A673 (cell line): ENCODE measurements around the gene ETS2. TPM values are rescaled to one million over a fixed set of nuclear protein-coding genes. Genes with fewer than 3 reads are reported as not detected.

Experiments
- BruUV-seq: library from RNA; stranded (reverse); fragments of 400-500 nt; replicated peaks from 2 replicates; lab custom pipeline; 2021; lab: Mats Ljungman, UMichigan
- CTCF ChIA-PET: fragments of 300-600 bp; sonication (Branson Sonifier 250); formaldehyde crosslinking; loops from one replicate; lab custom pipeline; 2022; ENCODE audit warnings: antibody characterized with exemption; lab: Charles Lee
- POLR2A ChIA-PET: fragments of 300-600 bp; sonication (Branson Sonifier 250); formaldehyde crosslinking; loops from one replicate; lab custom pipeline; 2022; ENCODE audit warnings: antibody characterized with exemption; ENCODE audit not compliant: low non-redundant PET; lab: Charles Lee
- DNase-seq: peaks from one replicate; pipeline ENCODE4 v3.0.0-alpha.2; 2015; ENCODE audit warnings: low spot score
- H3K27ac ChIP-seq: fragments of 200-600 bp; sonication (generic); 2 replicates; pipeline ENCODE4 v1.5.1; 2016; ENCODE audit warnings: mixed run types, low read depth, mild to moderate bottlenecking, mixed read lengths, antibody characterized with exemption, low read length; ENCODE audit not compliant: poor library complexity, severe bottlenecking
- H3K27me3 ChIP-seq: fragments of 200-600 bp; sonication (generic); replicated peaks from 2 replicates; pipeline ENCODE4 v1.6.1; 2017; ENCODE audit warnings: mixed run types, low read depth, mild to moderate bottlenecking, mixed read lengths, antibody characterized with exemption, low read length; ENCODE audit not compliant: insufficient read depth, poor library complexity
- H3K36me3 ChIP-seq: fragments of 200-600 bp; sonication (generic); 2 replicates; pipeline ENCODE4 v1.6.1; 2016; ENCODE audit warnings: mixed run types, mild to moderate bottlenecking, mixed read lengths, antibody characterized with exemption, low read length; ENCODE audit not compliant: insufficient read depth, poor library complexity, severe bottlenecking
- H3K4me1 ChIP-seq: fragments of 200-600 bp; sonication (generic); 2 replicates; pipeline ENCODE4 v1.6.1; 2017; ENCODE audit warnings: mixed run types, mild to moderate bottlenecking, mixed read lengths, antibody characterized with exemption, low read length; ENCODE audit not compliant: insufficient read depth, poor library complexity, severe bottlenecking
- H3K4me3 ChIP-seq: fragments of 200-600 bp; sonication (generic); 2 replicates; pipeline ENCODE4 v1.5.1; 2016; ENCODE audit warnings: low read depth, mixed run types, mild to moderate bottlenecking, mixed read lengths, low read length; ENCODE audit not compliant: poor library complexity, severe bottlenecking
- H3K9me3 ChIP-seq: fragments of 200-600 bp; sonication (generic); 2 replicates; pipeline ENCODE4 v1.6.1; 2016; ENCODE audit warnings: mixed run types, low read depth, mild to moderate bottlenecking, mixed read lengths, antibody characterized with exemption, low read length; ENCODE audit not compliant: poor library complexity, severe bottlenecking
- EZH2 ChIP-seq: fragments of 200-600 bp; sonication (generic); IDR thresholded peaks from 2 replicates; pipeline ENCODE4 v1.6.1; 2017; ENCODE audit warnings: borderline replicate concordance, low read depth, mild to moderate bottlenecking, mixed read lengths, antibody characterized with exemption, low read length; ENCODE audit not compliant: poor library complexity, severe bottlenecking
- intact Hi-C: fragments of 100-400 bp; cut with micrococcal nuclease; formaldehyde crosslinking; loops from one replicate; pipeline ENCODE4 v1.10.0; 2022; ENCODE audit not compliant: unreplicated experiment
- total RNA-seq: library from RNA; stranded (reverse); gene quantifications from 2 replicates; pipeline ENCODE4 v1.2.3, GENCODE V29; 2021
- TF ChIP-seq, protein P1 (sequence below): fragments of 300-800, 200-600 bp; sonication (generic); conservative IDR thresholded peaks from 2 replicates; pipeline ENCODE4 v1.5.1; 2017; ENCODE audit warnings: low read depth, mild to moderate bottlenecking, antibody characterized with exemption, low read length, moderate library complexity, mixed read lengths

Gene ETS2
- total RNA-seq, 1 experiment from 2014 or later: 45.6 TPM

DNA sequence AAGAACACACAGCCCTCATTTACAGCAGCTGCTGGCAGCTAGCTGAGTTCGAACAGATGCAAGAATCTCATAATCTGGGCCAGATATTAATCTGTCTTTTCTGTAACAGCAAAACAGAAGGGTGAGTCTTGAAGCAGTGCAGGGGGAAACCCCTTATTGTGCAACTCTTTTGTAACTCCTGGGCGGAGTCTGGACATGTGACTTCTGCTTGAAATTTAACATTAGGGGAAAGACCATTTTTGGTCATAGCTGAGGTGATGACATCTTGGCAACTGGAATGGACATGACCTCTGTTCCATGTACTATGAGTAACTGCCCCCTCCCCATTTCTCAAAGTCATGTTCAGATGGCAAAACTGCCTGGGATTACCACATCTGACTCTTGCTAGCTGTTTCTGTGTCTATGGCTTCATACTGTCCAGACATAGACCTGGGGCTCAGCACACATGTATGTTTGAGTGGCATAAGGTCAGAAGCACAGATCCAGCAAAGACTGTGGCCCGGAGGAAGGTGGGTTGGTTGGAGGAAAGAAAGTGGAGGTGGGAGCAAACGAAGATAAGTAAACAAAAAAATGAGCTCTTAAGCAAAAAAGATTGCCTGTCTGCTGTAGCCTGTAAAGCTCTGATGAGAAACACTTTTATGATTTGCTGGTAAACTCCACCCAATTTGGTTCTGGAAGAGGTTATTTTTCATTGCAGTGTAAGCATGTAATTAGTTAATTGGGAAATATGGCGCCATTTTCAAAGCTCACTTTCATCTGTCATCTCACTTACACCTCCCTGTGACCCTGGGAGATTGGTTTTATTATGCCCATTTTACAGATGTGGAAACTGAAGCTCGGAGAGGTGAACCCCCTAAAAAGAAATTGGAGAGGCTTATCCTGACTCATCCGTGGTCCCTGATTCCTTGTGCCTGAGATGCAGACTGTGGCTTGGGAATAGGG lies 26.1 kb downstream of the ETS2 start:
- no peaks in the 10 kb centered on the region for H3K36me3 ChIP-seq
- peak; percentile 60 for DNase-seq
- H3K27me3 ChIP-seq: no peaks in the 10 kb centered on the region
- no peak for TF ChIP-seq EZH2
- TF ChIP-seq, protein P1, sequence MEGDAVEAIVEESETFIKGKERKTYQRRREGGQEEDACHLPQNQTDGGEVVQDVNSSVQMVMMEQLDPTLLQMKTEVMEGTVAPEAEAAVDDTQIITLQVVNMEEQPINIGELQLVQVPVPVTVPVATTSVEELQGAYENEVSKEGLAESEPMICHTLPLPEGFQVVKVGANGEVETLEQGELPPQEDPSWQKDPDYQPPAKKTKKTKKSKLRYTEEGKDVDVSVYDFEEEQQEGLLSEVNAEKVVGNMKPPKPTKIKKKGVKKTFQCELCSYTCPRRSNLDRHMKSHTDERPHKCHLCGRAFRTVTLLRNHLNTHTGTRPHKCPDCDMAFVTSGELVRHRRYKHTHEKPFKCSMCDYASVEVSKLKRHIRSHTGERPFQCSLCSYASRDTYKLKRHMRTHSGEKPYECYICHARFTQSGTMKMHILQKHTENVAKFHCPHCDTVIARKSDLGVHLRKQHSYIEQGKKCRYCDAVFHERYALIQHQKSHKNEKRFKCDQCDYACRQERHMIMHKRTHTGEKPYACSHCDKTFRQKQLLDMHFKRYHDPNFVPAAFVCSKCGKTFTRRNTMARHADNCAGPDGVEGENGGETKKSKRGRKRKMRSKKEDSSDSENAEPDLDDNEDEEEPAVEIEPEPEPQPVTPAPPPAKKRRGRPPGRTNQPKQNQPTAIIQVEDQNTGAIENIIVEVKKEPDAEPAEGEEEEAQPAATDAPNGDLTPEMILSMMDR: no peak
- peaks cover under 1% of the 10 kb centered on the region for H3K9me3 ChIP-seq
- no TSS peak for BruUV-seq
- ChIA-PET POLR2A (no interaction called here), CTCF (no interaction called here)
- H3K27ac ChIP-seq: no peak overlapping the region
- peaks cover 4% of the 10 kb centered on the region for H3K4me1 ChIP-seq
- H3K4me3 ChIP-seq: no peak overlapping the region
- intact Hi-C loops: no loop called here

DNA sequence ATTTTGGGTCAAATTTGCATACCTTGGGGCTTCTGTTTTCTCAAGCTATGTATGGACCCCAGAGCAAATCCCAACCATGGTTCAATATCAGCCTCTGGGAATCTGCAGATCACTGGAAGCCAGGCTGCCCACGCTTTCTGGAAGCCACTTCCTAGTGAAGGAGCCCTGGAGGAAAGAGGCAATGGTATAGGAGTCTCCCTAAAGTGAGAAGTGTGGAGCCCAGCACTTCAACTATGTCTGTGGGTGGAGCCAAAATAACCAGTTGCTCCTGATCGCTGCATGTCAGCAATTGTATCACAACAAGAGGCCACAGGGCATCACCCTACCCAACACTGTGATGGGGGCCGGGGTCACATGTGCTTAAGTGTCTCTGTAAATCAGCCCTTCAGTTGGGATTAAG lies 26.9 kb downstream of the ETS2 start:
- Histone ChIP-seq H3K36me3 (no peaks in the 10 kb centered on the region), H3K4me1 (peaks cover 4% of the 10 kb centered on the region), H3K9me3 (no peaks in the 10 kb centered on the region), H3K27me3 (no peaks in the 10 kb centered on the region), H3K27ac (no peak overlapping the region), H3K4me3 (no peak overlapping the region)
- CTCF ChIA-PET: no interaction called here
- TF ChIP-seq EZH2: no peak
- TF ChIP-seq, protein P1: no peak
- intact Hi-C loops: no loop called here
- no TSS peak for BruUV-seq
- DNase-seq: no peak
- POLR2A ChIA-PET: no interaction called here

DNA sequence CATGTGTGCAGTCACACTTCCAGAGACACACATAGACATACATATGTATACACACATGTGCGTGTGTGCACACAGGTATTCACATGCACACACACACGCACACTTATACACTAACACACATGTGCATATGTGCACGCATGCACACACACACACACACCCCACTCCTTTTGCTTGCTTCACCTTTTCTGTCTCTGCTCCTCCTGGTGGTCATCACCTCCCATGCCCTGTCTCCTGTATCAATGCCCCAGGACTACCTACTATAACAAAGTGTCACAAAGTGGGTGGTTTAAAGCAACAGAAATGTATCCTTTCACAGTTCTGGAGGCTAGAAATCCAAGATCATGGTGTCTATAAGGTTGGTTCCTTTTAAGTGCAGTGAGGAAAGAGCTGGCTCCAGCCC lies 27.4 kb downstream of the ETS2 start:
- BruUV-seq: no TSS peak
- Histone ChIP-seq H3K4me3 (no peak overlapping the region), H3K27ac (no peak overlapping the region), H3K36me3 (no peaks in the 10 kb centered on the region), H3K27me3 (no peaks in the 10 kb centered on the region), H3K4me1 (peaks cover 4% of the 10 kb centered on the region), H3K9me3 (no peaks in the 10 kb centered on the region)
- CTCF ChIA-PET: no interaction called here
- TF ChIP-seq, protein P1: no peak
- TF ChIP-seq EZH2: no peak
- POLR2A ChIA-PET: no interaction called here
- DNase-seq: no peak
- intact Hi-C loops: no loop called here
